DMS114 treated with DMSO at 0.1 percent for 48 hours (cell line): Measurements from ENCODE around the gene SOWAHC.
A peak's percentile ranks its signal among the peaks of the same experiment; 100 is the strongest.
"Not testable (repeated sequence)": the region's sequence is repeated elsewhere in the genome, so short reads cannot be mapped to it uniquely, and the experiment has no call there.

Experiments used
- DNase-seq: peaks from one replicate; lab custom pipeline; 2025; ENCODE audit not compliant: unreplicated experiment; lab: John Stamatoyannopoulos, UW

Gene SOWAHC, protein sequence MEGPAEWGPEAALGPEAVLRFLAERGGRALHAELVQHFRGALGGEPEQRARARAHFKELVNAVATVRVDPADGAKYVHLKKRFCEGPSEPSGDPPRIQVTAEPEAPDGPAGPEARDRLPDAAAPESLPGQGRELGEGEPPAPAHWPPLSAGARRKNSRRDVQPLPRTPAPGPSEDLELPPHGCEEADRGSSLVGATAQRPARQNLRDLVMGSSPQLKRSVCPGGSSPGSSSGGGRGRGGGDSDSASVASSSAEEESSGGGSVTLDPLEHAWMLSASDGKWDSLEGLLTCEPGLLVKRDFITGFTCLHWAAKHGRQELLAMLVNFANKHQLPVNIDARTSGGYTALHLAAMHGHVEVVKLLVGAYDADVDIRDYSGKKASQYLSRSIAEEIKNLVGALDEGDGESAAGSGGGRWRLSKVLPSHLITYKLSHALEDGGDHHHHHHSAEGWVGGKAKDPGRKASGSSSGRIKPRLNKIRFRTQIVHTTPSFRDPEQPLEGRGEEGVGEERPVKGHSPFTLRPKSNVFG

DNA sequence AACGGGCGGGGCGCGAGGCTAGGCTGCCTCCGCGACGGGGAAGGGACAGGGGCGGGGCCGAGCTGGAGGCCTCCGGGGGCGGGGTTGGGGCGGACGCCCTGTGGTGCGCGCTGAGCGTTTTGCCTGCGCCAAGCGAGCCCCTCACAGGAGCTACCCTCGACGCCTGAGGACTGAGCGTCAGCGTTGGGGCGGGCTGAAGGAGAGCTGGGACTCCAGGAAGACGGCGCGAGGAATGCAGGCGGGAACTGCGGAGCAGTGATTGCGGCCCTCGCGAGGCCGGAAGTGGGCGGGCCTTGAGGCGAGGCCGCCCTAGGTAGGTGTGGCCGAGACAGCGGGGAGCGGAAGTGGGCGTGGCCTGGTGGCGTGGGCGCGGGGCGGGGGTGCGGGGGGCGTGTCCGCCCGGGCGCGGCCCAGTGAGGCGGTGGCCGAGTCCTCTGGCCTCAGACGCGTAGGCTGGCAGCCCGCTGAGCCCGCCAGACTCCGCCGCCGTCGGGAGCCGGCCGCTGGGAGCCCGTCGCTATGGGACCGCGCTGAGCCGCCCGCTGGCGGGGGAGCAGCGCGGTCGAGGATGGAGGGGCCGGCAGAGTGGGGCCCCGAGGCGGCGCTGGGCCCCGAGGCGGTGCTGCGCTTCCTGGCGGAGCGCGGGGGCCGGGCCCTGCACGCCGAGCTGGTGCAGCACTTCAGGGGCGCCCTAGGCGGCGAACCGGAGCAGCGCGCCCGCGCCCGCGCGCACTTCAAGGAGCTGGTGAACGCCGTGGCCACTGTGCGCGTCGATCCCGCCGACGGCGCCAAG lies at the start of gene SOWAHC, which contains the start of gene SEPTIN10:
SOWAHC (plus strand) TSS at position 443 of the 793 bp plus-strand sequence; CDS start at position 569, 126 bp downstream.
SEPTIN10 (minus strand) TSS at position 45 of the 793 bp plus-strand sequence. CDS start 139 bp downstream, outside the sequence.
- DNase-seq, result peak; percentile 87

DNA sequence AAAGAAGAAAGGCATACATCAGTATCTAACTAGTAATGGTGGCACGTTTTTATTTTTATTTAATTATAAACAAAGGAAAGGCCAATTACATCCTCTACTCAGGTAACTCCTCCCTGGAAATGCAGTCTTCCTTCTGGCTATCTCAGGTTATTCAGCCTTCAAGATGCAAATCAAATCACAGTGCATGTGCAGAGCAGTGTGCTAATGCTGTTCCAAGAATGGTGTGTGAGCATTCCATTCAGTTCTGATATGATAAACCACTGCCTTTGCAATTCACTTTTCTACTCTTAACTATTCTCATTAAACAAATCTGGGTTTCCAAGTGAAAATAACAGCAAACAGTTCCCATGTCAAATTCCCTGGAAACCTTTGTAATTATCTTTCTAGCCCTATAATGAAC lies 38.8 kb upstream of the SOWAHC start:
- DNase-seq, result no peak

DNA sequence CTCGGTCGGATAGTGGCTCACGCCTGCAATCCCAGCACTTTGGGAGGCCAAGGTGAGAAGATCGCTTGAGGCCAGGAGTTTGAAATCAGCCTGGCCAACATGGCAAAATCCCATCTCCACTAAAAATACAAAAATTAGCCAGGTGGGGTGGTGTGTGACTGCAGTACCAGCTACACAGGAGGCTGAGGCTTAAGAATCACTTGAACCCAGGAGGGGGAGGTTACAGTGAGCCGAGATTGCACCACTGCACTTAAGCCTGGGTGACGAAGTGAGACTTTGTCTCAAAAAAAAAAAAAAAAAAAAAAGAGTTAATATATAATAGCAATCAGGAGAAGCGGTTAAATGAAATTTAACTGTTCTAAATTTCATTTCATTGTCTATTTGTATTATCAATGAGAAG lies 36.5 kb upstream of the SOWAHC start:
- not testable (repeated sequence) for DNase-seq

DNA sequence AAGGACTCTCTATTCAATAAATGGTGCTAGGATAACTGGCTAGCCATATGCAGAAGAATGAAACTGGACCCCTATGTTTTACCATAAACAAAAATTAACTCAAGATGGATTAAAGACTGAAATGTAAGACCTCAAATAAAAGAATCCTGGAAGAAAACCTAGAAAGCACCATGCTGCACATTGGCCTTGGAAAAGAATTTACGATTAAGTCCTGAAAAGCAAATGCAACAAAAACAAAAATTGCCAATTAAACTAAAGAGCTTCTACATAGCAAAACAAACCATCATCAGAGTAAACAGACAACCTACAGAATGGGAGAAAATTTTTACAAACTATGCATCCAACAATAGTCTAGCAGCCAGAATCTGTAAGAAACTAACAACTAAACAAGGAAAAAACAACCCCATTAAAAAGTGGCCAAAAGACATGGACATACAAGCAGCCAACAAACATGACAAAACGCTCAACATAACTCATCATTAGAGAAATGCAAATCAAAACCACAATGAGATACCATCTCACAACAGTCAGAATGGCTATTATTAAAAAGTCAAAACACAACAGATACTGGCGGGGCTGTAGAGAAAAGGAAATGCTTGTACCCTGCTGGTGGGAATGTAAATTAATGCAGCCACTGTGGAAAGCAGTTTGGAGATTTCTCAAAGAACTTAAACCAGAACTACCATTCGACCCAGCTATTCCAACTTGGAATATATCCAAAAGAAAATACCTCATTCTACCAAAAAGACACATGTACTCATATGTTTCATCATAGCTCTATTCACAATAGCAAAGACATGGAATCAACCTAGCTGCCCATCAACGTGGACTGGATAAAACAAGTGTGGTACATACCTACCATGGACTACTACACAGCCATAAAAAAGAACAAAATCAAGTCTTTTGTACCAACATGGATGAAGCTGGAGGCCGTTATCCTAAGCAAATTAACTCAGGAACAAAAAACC lies 31.0 kb upstream of the SOWAHC start:
- no peak for DNase-seq

DNA sequence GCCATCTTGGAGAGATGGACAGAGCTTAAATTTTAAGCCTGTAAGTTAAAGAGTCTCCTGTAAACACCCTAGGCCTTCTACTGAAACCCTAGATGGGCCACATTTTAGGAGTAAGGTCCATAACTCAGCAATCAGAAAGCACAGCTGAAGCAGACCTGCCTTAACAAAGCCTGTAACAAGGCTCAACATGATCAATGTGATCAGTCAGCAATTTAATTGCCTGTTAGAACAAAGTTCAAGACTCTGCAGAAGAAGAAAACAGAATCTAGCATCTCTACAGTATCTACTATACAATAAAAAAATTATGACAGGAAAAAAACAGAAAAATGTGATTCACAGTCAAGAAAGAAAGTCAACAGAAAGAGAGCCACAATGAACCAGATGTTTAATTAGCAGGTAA lies 27.5 kb upstream of the SOWAHC start:
- no peak for DNase-seq

DNA sequence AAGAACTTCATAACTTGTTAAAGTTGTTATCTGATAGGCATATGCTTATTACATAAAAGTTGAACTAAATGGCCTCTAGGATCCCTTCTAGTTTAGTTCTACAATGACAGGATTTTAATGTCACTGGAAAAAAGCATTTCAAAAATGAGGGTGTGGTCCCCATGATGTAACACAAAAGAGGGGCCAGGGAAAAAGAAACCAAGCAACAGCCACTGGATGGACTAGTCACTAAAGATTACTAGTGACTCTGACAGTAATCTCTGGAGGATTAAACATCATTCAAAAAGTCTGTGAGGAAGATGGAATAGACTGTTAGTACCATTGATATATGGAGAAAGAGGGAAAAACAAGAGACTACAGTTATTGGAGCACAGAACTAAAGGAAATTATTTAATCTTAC lies 23.0 kb upstream of the SOWAHC start:
- no peak for DNase-seq

DNA sequence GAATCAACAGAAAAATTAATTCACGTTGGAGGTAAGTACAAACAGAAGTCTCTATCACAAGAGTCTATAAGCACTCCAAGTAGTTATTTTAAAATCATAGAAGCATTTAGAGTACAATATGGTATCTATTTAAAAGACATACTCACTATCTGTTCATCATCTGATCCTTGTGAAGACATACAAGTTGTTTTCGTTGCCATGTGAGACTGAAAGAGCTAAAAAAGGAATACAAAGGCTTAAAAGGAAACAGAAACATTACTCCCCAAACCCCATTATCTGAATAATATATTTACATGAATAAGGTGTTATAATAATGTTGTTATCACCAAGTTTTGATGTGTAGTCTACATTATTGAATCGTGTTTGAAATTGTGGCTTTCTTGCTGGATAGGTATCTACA lies 21.3 kb upstream of the SOWAHC start:
- no peak for DNase-seq

DNA sequence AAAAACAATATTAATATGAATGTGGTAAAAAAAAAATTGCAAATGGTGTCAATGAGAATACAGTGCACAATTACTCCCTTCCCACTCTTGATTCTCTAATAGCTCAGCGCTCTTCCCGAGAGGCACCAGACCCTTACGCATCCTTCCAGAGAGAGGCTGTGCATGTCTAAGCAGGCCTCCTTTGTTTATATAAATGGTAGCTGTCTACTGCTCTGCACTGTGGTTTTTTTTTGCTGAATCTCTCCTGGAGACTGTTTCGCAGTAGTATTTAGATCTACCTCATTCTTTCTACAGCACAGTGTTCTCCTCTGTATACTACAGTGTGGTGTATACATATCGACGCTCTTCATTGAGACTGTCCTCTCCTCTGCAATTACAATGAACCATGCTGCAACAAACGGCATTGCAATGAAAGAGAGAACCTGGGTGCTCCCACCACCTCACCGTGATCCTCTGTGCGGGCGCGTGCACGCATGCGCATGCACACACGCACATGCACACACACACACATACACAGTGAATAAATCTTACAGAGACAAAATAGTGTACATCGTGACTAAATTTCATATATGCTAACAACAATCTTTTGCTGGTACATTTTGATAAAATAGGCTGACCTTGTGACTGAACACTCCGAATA lies 19.8 kb upstream of the SOWAHC start:
- no peak for DNase-seq

DNA sequence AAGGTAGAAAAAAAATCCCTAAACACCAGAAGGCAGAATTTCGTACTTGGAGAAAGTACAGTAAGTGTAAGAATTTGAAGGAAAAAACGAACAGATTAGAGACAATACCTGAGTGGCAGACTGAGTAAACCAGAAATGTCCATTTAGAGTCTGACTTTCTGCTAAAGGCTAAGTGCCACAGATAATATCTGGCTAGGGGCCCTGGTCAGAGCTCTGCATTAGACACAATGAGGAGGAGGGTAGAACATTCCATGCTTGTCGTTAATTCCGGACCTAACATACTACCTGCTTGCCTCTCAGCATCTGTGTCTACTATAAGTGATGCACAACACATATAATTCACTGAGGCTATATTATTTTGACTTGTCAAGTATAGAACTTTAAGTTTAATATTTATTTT lies 18.5 kb upstream of the SOWAHC start:
- DNase-seq, result no peak

DNA sequence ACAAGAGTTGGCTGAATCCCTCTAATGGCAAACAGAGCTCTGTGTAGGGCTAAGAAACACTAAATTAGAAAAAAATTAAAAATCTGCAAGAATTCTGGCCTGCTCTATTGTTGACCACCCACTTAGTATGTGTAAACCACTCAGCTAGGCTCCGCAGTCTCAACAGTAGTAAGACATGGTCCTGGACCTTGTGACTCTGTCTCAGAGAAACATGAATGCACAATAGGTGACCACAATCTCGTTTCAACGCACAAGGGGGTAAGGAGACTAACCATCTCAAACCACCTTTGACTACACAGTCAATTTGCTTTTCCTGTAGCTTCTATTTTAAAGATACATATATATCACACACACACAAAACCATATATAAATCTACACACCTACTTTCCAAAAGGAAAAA lies 16.9 kb upstream of the SOWAHC start:
- no peak for DNase-seq

DNA sequence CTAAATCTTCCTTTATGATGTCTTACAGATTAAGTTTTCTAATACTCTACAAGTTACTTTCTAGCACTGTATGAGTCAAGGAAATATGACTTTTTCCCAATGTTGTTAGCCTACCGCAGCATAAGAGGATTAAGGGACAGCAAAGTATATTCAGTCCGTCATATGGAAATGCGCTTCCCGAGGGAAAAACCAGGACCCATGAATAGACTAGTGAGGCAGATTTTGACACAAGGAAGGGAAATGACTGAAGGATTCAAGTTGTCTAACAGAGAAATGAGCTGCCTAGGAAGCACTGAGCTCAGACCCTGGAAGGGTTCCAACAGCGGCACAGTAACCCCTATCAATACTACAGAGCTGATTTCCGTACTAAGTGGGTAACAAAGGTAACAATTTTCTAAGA lies 12.4 kb upstream of the SOWAHC start:
- DNase-seq, result no peak

DNA sequence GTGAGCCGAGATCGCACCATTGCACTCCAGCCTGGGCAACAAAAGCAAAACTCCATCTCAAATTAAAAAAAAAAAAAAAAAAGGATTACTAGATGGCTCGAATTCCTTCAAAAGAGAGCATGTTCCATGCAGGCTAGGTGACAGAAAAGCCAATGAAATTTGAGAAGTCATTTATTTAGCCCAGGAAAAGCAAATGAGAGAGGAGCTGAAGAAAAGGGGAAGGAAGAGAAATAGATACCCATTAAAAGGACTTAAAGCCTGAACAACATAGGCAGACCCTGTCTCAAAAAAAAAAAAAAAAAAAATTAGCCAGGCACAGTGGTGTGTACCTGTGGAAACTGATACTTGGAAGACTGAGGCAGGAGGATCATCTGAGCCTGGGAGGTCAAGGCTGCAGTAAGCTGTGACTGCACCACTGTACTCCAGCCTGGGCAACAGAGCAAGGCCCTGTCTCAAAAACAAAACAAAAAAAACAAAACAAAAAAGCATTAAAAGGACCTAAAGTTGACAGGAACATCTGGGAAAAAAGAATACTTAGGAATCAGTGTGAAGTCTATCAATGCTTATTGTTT lies 11.5 kb upstream of the SOWAHC start:
- no peak for DNase-seq

DNA sequence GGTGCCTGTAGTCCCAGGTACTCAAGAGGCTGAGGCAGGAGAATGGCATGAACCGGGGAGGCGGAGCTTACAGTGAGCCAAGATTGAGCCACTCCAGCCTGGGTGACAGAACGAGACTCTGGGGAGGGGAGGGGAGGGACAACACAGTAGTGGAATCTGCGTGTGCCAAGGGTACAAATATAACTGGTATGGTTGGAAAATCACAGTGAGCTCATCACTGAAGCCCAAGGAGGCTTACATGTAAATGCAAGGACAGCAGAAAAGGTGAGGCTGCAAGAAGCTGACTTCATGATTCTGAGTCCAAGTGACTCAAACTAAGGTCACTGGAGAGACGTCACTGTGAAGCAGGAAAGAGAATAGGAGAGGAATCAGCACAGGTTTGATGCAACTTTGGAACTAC lies 9.6 kb upstream of the SOWAHC start:
- DNase-seq, result no peak

DNA sequence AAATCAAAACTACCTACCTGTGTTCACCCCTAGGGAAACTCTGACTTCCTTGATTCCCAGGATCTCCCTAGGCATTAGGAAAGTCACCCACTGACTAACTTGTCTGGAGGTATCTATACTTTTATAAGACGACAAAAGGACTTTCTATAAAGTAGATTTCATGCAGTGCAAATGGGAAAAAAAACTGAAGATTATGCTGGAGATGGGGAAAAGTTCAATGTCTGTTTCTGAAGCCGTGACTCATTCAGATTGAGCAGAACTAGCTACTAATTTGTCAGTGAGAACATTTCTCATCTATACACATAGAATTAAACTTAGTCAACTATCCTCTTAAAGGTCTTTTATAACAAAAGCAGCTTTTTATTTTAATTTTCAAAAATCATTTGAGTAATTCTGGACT lies 6.4 kb upstream of the SOWAHC start:
- DNase-seq, result no peak

DNA sequence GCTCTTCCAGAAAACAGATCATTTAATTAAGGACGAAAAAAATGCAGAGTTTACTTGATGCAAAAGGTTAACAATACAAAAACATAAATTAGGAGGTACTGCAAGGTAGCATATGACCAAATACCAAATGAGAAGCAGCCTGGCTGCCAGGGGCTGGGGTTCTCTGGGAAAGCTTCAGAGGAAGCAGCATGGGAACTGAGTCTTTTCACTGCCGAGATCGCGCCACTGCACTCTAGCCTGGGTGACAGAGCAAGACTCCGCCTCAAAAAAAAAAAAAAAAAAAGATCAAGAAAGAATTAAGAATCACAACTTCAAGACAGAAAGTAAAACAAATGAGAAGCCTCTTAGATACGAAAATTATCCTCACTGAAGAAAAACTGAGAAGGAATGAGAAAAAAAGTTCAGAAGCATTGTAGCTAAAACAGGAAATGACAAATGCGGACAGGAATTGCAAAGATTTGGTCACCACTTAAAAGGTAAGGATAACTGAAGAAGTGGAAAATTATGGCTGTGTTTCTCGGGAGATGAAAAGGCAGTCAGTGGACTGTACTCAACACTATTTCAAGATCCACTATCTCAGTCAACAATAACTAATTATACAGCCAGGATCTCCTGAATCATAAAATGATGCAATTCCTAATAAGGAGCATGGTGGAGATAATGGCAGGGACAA lies 4.7 kb upstream of the SOWAHC start:
- no peak for DNase-seq

DNA sequence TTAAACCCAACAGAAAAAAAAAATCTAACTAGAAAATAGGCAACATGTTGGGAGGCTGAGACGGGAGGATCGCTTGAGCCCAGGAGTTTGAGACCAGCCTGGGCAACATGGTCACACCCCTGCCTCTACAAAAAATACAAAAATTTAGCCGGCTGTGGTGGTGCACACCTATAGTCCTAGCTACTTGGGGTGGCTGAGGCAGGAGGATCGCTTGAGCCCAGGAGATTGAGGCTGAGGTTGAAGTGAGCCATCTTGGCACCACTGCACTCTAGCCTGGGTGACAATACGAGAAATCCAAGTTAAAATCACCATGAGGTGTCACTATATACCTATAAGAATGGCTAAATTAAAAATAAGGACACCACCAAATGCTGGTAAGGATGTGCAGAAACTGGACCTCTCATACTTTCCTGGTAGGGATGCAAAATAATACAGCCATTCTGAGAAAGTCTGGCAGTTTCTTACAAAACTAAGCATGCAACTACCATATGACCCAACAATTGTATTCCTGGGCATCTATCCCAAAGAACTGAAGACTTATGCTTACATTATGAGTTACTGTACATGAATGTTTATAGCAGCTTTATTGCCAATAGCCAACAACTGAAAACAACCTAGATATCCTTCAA lies 2.6 kb upstream of the SOWAHC start:
- no peak for DNase-seq

DNA sequence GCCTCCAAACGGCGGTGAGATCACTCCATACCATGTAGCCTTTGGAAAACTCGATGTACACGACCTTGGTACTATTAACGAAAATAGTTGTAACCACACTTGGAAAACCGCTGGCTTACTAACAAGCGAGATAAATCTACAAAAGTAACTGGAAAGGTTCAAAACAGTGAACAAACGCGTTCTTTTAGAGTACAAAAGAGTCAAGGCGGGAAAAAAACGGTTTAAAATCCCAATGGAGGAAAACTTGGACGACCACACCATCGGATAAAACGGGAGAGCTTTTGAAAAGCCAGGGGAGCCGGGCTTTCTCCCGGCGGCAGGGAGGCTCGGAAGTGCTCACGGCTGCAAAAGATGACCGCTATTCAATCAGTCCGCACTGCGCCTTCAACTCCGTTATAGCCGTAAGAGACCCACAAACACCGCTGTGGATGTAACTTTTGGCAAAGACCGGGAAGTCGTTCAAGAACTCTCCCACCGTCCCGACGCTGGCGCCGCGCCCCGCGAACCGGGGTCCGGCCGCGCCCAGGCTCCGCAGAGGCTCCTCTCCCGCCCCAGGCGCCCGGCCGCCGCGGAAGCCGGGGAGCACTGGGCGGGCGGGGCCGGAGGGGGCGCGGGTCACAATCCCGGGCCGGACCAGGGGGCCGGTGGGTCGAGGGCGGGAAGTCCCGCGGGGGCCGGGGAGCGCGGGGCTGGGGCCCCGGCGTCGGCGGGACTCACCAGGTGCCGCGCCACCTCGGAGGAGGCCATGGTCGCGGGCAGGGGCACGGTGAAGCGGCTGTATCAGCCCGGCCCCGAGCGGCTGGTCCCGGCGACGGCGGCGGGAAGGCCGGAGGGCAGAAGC lies 863 bp upstream of the SOWAHC start:
- DNase-seq, result no peak
